Small intestine (tissue), 7 donors: ENCODE measurements around the gene TRERF1. TPM values are rescaled to one million over a fixed set of nuclear protein-coding genes. Genes with fewer than 3 reads are reported as not detected.
A peak's percentile ranks its signal among the peaks of the same experiment; 100 is the strongest.

Experiments
- DNase-seq, 2 donors: peaks; one replicate each; pipeline versions ENCODE4 v3.0.0 to v3.0.0-alpha.2; 2013
- FAIRE-seq: peaks from 2 replicates; lab custom pipeline; 2012; peaks lifted over from hg19 to GRCh38; lab: Jason Lieb, UNC
- H3K27ac ChIP-seq, 3 donors: one replicate each; pipeline ENCODE4 v1.5.1; 2013; ENCODE audit warnings: low read length in 2 of 3, mild to moderate bottlenecking in 2 of 3, control low read depth in 1 of 3, inconsistent platforms in 1 of 3, low read depth in 1 of 3, moderate library complexity in 1 of 3
- H3K27me3 ChIP-seq, 3 donors: one replicate each; pipeline ENCODE4 v1.6.1; 2013; ENCODE audit warnings: low read length in 3 of 3, inconsistent platforms in 1 of 3; ENCODE audit not compliant: control insufficient read depth in 3 of 3, insufficient read depth in 3 of 3
- H3K36me3 ChIP-seq, 3 donors: one replicate each; pipeline ENCODE4 v1.6.1; 2013; ENCODE audit warnings: low read length in 3 of 3, inconsistent platforms in 1 of 3, low read depth in 1 of 3, mild to moderate bottlenecking in 1 of 3, moderate library complexity in 1 of 3; ENCODE audit not compliant: control insufficient read depth in 3 of 3, insufficient read depth in 2 of 3
- H3K4me1 ChIP-seq, 3 donors: one replicate each; pipeline ENCODE4 v1.6.1; 2013; ENCODE audit warnings: low read length in 2 of 3, inconsistent platforms in 1 of 3, low read depth in 1 of 3, mild to moderate bottlenecking in 1 of 3, moderate library complexity in 1 of 3; ENCODE audit not compliant: control insufficient read depth in 3 of 3, insufficient read depth in 2 of 3
- H3K4me3 ChIP-seq, 3 donors: one replicate each; pipeline ENCODE4 v1.5.1; 2013; ENCODE audit warnings: low read length in 3 of 3, control low read depth in 1 of 3, inconsistent platforms in 1 of 3, low read depth in 1 of 3, mild to moderate bottlenecking in 1 of 3, moderate library complexity in 1 of 3
- H3K9me3 ChIP-seq, 2 donors: one replicate each; pipeline ENCODE4 v1.6.1; 2013; ENCODE audit warnings: low read depth in 1 of 2, low read length in 1 of 2; ENCODE audit not compliant: control insufficient read depth in 2 of 2, insufficient read depth in 1 of 2
- WGBS, 3 donors: extraction: QIAGEN DNeasy Blood & Tissue Kit; methylation state at CpG; one replicate each; pipeline ENCODE4 v1.1.7; 2013; 5-methylcytosine and 5-hydroxymethylcytosine counted together
- polyA plus RNA-seq, 4 donors: library from polyadenylated mRNA; stranded (reverse) in 3 of 4; unstranded in 1 of 4; fragments of 200-250 nt in 3 of 4; fragments of 120-200 nt in 1 of 4; gene quantifications; one replicate each; pipeline versions ENCODE4 v1.2.1 to v1.2.3, GENCODE V29; 2013
- donor health status: healthy with polysubstance abuse.
- donor health status: control.
- donor health status: control.
- donor health status: Bipolar disorder and iron deficiency.
- donor health status: healthy.

The TRERF1 gene
- polyA plus RNA-seq, 4 donors, result 0.22 to 5.0 (median 2.3) TPM

DNA sequence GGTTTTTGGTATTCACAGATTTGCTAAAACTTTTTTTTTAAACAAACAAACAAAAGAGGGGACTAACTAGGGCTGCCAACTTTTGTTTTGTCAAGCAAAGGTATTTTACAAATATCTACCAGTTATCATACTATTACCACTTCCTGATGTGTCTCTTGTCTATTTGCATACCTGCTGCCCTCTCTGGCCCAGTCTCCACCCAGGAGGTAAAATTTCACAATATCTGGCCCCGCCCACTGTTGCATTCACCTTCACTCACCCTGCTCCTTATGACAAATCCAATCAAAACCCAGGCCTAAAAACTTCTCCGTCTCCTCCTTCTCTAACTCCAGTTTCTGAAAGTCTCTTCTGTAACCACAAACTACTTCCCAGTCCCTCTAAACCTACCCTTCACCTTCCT lies 82.2 kb downstream of the TRERF1 start:
- H3K27me3 ChIP-seq, result no peaks in the 10 kb centered on the region
- H3K9me3 ChIP-seq, result no peaks in the 10 kb centered on the region
- DNase-seq (peak; percentile 30 to 80), FAIRE-seq (no peak)
- no peak overlapping the region for H3K27ac ChIP-seq
- 75 to 86% (median 76%) methylated on average over 2 of the region's 2 CpGs for WGBS, 3 donors
- H3K4me1 ChIP-seq, result peaks cover 0 to 19% (median 0%) of the 10 kb centered on the region in 3 donors
- H3K36me3 ChIP-seq, result peaks cover 0 to 3% (median 0%) of the 10 kb centered on the region in 3 donors
- H3K4me3 ChIP-seq, result no peak overlapping the region

DNA sequence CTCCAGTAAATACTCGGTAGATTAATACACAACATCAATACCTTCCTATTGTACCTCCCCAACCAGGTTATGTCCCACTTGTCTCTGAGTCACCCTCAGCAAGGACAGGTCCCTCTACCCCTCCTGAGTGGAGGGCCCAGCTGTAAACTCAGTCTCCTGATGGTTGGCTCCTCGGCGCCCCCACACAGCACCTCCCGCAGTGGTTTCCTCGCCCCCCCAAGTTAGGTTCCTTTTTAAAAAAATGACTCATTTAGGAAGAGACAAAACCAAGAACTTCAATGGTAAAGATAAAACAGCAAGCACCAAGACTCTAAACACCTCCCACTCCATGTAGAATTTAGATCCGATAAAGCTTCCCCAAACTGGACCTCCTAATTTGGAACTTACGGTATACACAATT lies 83.5 kb downstream of the TRERF1 start:
- Histone ChIP-seq H3K36me3 (peaks cover 0 to 3% (median 0%) of the 10 kb centered on the region in 3 donors), H3K27ac (peak overlapping the region in 1 of 3 donors; percentile 92), H3K4me1 (peaks cover 0 to 24% (median 0%) of the 10 kb centered on the region in 3 donors), H3K9me3 (no peaks in the 10 kb centered on the region), H3K27me3 (no peaks in the 10 kb centered on the region), H3K4me3 (no peak overlapping the region)
- DNase-seq, result no peak
- no peak for FAIRE-seq
- WGBS, 3 donors, result 63 to 81% (median 69%) methylated on average over 7 of the region's 7 CpGs

DNA sequence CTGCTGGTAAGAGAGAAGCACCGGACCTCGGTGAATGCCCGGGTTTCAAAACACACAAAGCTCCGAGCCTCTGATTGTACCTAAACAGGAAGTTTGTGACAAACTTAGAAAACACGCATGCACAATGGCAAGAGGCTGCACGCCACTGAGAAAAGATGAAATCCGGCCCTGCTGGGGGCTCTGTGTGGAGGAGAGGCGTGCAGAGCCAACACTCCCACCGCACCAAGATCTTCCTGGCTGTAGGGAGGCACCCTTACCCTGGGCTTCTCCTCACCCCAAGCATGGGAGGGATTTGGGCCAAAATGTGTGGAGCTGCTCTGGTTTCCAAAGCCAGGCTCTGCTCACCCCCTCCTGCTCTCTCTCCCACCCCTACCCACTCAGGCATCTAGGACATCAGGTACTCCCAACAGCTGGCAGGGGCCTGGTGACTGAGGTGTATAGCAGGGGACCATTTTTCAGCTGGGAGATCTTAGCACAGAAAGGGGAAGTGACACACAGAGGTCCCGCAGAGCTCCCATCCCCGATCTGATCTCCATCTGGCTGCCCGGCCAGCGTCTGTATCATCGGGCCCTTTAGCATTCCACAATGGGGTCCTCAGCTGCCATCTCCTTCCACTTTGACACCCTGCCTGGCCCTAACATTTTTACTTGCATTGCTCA lies 84.2 kb downstream of the TRERF1 start:
- Histone ChIP-seq H3K27me3 (no peaks in the 10 kb centered on the region), H3K9me3 (no peaks in the 10 kb centered on the region), H3K4me1 (peaks cover 0 to 24% (median 0%) of the 10 kb centered on the region in 3 donors), H3K27ac (peak overlapping the region; percentile 19 to 92 (median 79)), H3K36me3 (peaks cover 0 to 3% (median 0%) of the 10 kb centered on the region in 3 donors), H3K4me3 (no peak overlapping the region)
- DNase-seq (peak in 1 of 2 donors; percentile 20), FAIRE-seq (no peak)
- 45 to 82% (median 57%) methylated on average over 14 of the region's 14 CpGs for WGBS, 3 donors

DNA sequence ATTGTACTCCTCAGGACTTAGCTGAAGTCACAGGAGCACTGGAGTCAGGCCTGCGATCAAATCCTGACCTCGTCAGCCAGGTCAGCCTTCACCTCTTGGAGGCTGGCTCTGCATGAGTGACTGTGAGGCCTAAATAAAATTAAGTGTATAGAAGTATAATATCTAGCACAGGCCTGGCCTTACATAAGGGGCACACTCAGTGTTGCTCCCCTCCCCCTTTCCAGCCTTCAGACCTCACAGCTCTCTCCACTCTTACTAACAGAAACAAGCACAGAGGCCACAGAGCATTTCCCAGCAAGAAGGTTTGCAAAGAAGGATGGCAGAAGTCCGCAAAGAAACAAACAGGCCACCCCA lies 84.8 kb downstream of the TRERF1 start:
- Histone ChIP-seq H3K27ac (peak overlapping the region in 2 of 3 donors; percentile 79 to 92), H3K4me1 (peaks cover 0 to 24% (median 0%) of the 10 kb centered on the region in 3 donors), H3K36me3 (peaks cover 0 to 3% (median 0%) of the 10 kb centered on the region in 3 donors), H3K9me3 (no peaks in the 10 kb centered on the region), H3K27me3 (no peaks in the 10 kb centered on the region), H3K4me3 (no peak overlapping the region)
- DNase-seq (no peak), FAIRE-seq (no peak)
- WGBS, 3 donors, result 75 to 89% (median 84%) methylated on average over 3 of the region's 3 CpGs

DNA sequence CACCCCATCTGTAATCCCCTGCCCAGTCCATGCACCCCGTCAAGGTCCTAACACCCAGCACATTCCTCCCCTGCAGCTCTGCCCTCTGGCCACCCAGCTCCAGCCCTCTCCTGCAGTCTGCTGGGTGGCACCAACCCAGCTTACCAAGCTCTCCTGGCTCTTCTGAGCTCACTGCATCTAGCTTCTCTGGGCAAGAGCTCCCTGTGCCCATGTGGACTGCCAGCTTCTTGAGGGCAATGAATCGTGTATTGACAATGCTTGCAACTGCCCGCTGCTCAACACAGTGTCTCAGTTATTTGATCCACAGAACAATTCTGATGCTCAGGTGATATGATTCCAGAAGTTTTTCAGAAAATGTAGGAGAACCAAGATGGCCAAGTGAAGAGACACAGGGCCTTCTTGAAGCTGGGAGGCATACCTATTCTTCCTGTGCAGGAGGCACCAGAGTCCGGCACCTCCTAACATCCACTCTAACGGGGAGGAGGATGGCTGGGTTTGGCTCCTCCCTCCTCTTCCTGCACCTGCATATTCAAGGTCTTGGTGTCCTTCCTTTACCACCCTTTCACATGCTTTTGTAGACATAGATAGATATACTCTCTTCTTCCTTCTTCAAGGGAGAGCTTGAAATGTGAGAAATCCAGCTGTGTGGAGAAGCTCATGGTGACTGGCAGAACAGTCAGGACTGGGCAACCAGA lies 85.6 kb downstream of the TRERF1 start:
- no peaks in the 10 kb centered on the region for H3K9me3 ChIP-seq
- DNase-seq (no peak), FAIRE-seq (no peak)
- WGBS, 3 donors, result 85 to 93% (median 89%) methylated on average over 5 of the region's 5 CpGs
- peaks cover 0 to 24% (median 0%) of the 10 kb centered on the region in 3 donors for H3K4me1 ChIP-seq
- H3K27me3 ChIP-seq, result no peaks in the 10 kb centered on the region
- no peak overlapping the region for H3K4me3 ChIP-seq
- H3K36me3 ChIP-seq, result peaks cover 0 to 3% (median 0%) of the 10 kb centered on the region in 3 donors
- H3K27ac ChIP-seq, result peak overlapping the region in 1 of 3 donors; percentile 92

DNA sequence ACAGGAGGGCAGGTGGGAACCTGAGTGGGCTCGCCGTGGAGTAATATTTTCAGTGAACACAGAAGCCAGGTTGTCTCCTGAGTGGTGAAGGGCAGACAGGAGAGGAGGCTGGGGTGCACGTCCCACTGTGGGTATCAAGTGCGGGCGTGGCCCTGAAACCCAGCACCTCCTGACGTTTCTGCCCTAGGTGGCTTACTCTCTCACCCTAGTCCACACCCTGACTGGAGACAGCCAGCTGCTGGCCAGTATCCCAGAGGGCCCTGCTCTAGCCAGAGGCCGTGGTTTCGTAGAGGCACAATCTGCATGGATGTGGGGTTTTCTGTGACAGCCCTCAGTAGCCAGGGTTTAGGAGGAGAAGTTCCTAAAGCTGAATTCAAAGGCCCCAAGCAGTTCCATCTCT lies 86.7 kb downstream of the TRERF1 start:
- Histone ChIP-seq H3K9me3 (no peaks in the 10 kb centered on the region), H3K27ac (no peak overlapping the region), H3K36me3 (peaks cover 0 to 3% (median 0%) of the 10 kb centered on the region in 3 donors), H3K4me1 (peaks cover 0 to 24% (median 0%) of the 10 kb centered on the region in 3 donors), H3K27me3 (no peaks in the 10 kb centered on the region), H3K4me3 (no peak overlapping the region)
- no peak for DNase-seq
- 53 to 65% (median 62%) methylated on average over 8 of the region's 8 CpGs for WGBS, 3 donors
- FAIRE-seq, result no peak

DNA sequence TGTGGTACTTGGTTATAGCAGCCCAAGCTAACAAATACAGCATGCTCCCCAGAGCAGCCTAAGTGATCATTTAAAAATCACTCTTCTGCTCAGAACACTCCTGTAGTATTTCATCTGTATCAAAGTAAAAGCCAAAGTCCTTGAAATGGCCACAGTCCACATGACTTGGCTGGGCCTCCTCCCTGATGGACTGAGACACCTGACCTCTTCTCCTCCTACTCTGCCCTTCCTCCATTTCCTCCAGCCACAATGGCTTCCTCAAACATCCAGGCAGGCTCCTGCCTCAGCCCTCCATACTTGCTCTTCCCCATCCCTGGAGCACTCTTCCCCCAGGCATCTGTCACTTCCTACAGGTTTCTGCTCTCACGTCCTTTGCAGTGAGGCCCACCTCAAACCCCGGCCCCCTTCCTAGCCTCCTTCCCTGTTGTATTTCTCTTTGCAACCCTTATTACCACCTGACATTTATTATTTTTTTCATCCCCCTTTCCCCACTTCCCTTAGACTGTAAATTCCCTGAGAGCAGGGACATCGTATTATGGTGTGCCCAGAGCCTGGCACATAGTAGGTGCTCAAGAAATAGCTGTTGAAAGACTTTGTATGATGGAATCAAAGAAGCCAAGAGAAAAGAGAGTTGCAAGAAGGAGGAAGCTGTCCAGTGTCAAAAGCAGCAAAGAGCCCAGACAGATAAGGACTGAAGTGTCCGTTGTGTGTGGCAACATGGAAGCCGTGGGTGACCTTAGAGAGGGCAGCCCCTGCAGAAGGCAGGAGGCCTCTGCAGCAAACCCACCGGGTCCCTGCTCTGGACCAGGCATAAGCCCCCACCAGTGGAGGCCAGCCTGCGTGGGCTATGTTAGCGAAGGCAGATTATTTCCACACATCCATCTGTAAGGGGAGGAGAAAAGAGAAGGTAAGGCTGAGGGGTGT lies 87.5 kb downstream of the TRERF1 start:
- no peak overlapping the region for H3K4me3 ChIP-seq
- FAIRE-seq, result no peak
- peak in 1 of 2 donors; percentile 48 for DNase-seq
- H3K27ac ChIP-seq, result no peak overlapping the region
- H3K9me3 ChIP-seq, result no peaks in the 10 kb centered on the region
- H3K36me3 ChIP-seq, result peaks cover 0 to 3% (median 0%) of the 10 kb centered on the region in 3 donors
- H3K4me1 ChIP-seq, result peaks cover 0 to 21% (median 0%) of the 10 kb centered on the region in 3 donors
- WGBS, 3 donors, result 90 to 94% (median 90%) methylated on average over 8 of the region's 8 CpGs
- H3K27me3 ChIP-seq, result no peaks in the 10 kb centered on the region

DNA sequence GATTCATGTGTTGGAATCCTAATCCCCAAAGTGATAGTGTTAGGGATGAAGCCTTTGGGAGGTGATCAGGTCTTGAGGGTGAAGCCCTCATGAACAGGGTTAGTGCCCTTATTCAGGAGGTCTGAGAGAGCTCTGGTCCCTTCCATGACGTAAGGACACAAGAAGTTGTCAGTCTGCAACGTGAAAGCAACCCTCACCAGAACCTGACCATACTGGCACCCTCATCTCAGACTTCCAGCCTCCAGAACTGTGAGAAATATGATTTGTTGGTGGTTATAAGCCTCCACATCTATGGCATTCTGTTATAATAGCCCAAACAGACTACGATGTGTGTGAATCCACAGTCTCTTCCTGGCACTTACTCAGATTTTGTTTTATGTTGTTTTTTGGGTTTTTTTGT lies 90.7 kb downstream of the TRERF1 start:
- FAIRE-seq, result no peak
- peaks cover 0 to 3% (median under 1%) of the 10 kb centered on the region in 3 donors for H3K36me3 ChIP-seq

More for the DNA sequence above, 90.7 kb downstream of the TRERF1 start:
- peaks cover 0 to 5% (median 0%) of the 10 kb centered on the region in 3 donors for H3K4me1 ChIP-seq
- H3K27me3 ChIP-seq, result no peaks in the 10 kb centered on the region
- H3K4me3 ChIP-seq, result no peak overlapping the region
- no peaks in the 10 kb centered on the region for H3K9me3 ChIP-seq
- DNase-seq, result no peak
- WGBS, 3 donors, result 90 to 96% (median 95%) methylated on average over 3 of the region's 3 CpGs
- H3K27ac ChIP-seq, result no peak overlapping the region
